LHCN-M2 (cell line): ENCODE measurements around the gene SHROOM2. TPM values are rescaled to one million over a fixed set of nuclear protein-coding genes. Genes with fewer than 3 reads are reported as not detected.
"Not testable (repeated sequence)": the region's sequence is repeated elsewhere in the genome, so short reads cannot be mapped to it uniquely, and the experiment has no call there.

ENCODE experiments used
- DNase-seq: peaks from one replicate; pipeline ENCODE4 v3.0.0-alpha.2; 2012; ENCODE audit warnings: low read depth
- polyA plus RNA-seq: library from polyadenylated mRNA; unstranded; fragments of >200 nt; gene quantifications from one replicate; pipeline ENCODE4 v1.2.1, GENCODE V29; 2012; ENCODE audit warnings: missing spikeins
- total RNA-seq: library from RNA; depleted of rRNA; stranded (reverse); fragments of >200 nt; gene quantifications from 2 replicates; pipeline ENCODE4 v1.2.3, GENCODE V29; 2014; rRNA removed

Gene SHROOM2
- total RNA-seq, result 3.2 and 5.1 TPM in 2 replicates
- polyA plus RNA-seq, result 4.0 TPM

GRCh38 chrX:9785944-9786797 is at the start of gene SHROOM2:
Gene SHROOM2, plus strand, starts transcription at chrX:9786429. Its CDS starts 117 bp downstream, at chrX:9786546.
- DNase-seq, result no peak

DNA sequence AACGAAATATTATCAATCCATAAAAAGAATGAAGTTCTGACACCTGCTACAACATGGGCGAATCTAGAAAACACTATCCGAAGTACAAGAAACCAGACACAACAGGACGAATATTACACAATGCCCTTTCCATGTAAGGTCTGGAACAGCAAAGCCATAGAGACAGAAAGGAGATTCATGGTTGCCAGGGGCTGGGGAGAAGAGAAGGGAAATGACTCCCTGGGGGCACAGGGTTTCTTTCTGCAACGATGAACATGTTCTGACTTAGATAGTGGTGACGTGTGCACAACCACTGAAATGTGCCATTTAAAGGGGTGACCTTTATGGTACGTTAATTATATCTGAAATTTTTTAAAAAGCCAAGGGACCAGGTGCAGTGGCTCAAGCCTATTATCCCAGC is 48.9 kb upstream of the SHROOM2 start:
- DNase-seq, result no peak

GRCh38 chrX:9738151-9738550 is 48.1 kb upstream of the SHROOM2 start:
- no peak for DNase-seq

GRCh38 chrX:9739130-9739529 is 47.1 kb upstream of the SHROOM2 start:
- no peak for DNase-seq

GRCh38 chrX:9745417-9746115 is 40.7 kb upstream of the SHROOM2 start:
- DNase-seq, result peak; percentile 26

- DNase-seq, result peak; percentile 52
These were observed 39.9 kb upstream of the SHROOM2 start for GRCh38 chrX:9746148-9746888.

- DNase-seq, result no peak
These were observed 38.6 kb upstream of the SHROOM2 start for GRCh38 chrX:9747644-9748043.

DNA sequence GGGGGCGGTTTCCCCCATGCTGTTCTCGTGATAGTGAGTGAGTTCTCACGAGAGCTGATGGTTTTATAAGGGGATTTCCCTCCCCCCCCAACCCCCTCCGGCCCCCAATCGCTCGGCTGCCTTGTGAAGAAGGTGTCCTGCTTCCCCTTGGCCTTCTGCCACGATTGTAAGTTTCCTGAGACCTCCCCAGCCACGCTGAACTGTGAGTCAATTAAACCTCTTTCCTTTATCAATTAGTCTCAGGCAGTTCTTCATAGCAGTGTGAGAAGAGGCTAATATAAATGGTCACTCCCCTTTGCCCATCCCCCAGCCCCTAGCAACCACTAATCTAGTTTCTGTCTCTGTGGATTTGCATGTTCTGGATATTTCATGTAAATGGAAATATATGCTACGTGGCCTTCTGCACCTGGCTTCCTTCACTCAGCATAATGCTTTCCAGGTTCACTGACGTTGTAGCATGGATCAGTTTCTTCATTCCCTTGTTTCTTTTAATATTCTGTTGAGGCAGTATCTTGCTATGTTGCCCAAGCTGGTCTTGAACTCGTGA is 37.0 kb upstream of the SHROOM2 start:
- DNase-seq, result no peak

DNA sequence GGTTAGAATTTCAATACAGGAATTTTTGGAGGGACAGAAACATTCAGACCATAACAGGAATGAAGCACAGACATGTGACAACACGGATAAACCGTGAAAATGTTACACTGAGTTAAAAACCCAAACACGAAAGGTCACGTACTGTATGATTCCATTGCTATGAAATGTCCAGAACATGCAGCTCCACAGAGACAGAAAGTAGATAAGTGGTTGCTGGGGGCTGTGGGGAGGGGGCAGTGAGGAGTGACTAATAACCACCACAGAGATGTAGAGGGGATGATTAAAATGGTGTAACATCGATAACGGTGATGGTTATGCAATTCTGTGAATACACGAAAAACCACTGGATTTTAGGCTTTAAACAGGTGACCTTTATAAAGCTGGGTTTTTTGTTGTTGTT is 28.9 kb upstream of the SHROOM2 start:
- DNase-seq, result no peak

DNA sequence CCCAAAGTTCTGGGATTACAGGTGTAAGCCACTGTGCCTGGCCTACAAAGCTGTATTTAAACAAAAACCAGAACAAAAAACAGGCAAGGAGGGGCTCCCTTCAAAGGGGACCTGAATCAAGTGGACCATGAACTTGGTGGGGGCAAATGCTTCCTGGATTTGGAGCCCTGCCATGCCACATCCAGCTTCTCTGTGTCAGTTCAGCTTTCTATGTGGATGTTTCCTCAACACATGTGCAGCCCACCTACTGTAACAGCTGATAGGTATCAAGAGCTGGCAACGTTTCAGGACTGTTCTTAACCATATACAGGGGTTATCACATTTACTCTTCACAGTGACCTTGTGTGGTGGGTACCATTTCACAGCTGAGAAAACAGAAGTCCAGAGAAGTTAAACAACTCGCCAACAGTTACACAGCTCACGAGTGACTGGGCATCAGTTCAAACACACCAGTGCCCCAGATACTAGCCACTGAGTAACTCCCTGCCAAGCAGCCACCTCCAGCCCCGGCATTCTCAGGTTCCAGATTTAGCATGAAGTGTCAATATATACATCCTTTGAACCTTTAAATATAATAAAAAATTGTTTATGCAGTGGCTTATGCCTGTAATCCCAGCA is 28.1 kb upstream of the SHROOM2 start:
- no peak for DNase-seq

- DNase-seq, result no peak
These were observed 26.9 kb upstream of the SHROOM2 start for GRCh38 chrX:9759337-9759736.

GRCh38 chrX:9765072-9765736 is 21.0 kb upstream of the SHROOM2 start:
- DNase-seq, result no peak

DNA sequence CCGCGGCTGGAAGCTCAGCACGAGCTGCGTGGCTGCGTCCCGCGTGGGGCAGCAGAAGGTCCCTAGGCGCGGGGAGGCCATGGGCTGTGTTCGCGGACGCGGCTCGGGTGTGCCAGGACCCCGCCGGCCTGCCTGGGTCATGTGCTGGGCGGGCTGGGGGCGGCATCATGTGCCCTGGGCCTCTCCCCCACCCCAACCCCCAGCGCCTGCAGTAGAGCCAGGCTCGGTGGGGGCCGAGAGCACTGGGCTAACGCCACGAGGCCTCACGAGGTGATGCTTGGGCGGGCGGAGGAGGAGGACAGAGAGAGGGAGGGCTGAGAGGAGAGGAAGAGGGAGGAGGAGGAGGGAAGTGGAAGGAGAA is 20.5 kb upstream of the SHROOM2 start, which contains the start of gene GPR143:
TSS of gene GPR143 (minus strand) at position 111 of the 361 bp plus-strand sequence. CDS start at position 81, 30 bp downstream.
- no peak for DNase-seq

- no peak for DNase-seq
These were observed 18.9 kb upstream of the SHROOM2 start for GRCh38 chrX:9767375-9767774.

GRCh38 chrX:9768321-9768839 is 17.8 kb upstream of the SHROOM2 start:
- not testable (repeated sequence) for DNase-seq

GRCh38 chrX:9770319-9770718 is 15.9 kb upstream of the SHROOM2 start:
- DNase-seq, result peak; percentile 5

- DNase-seq, result no peak
These were observed 13.3 kb upstream of the SHROOM2 start for GRCh38 chrX:9772943-9773342.

- DNase-seq, result no peak
These were observed 10.3 kb upstream of the SHROOM2 start for GRCh38 chrX:9775930-9776329.

- DNase-seq, result no peak
These were observed 4.3 kb upstream of the SHROOM2 start for GRCh38 chrX:9781941-9782340.

- DNase-seq, result no peak
These were observed 1.9 kb upstream of the SHROOM2 start for GRCh38 chrX:9784332-9784731.
